Right lobe of liver (tissue), 4 donors: ENCODE data around the gene GSG1L.

Experiments used
- POLR2A ChIP-seq: fragments of 450-650 bp; IDR thresholded peaks from one replicate; pipeline ENCODE4 v1.6.1; 2017; ENCODE audit warnings: antibody characterized with exemption, mild to moderate bottlenecking
- TF ChIP-seq, protein P1 (sequence below), 4 donors: fragments of 200-600 bp in 3 of 4; fragments of 450-650 bp in 1 of 4; IDR thresholded peaks; one replicate each; pipeline versions ENCODE4 v1.5.1 to v1.8.0; 2016 to 2022; ENCODE audit warnings: antibody characterized with exemption in 4 of 4, mild to moderate bottlenecking in 2 of 4
- donor health status: DM: no; HTN: no; CAD: no.
- donor health status: DM: no; HTN: no; CAD: no.
- donor health status: DM: no; HTN: yes; CAD: no.

GRCh38 chr16:28033870-28034269 is 29.6 kb downstream of the GSG1L start:
- TF ChIP-seq, protein P1, sequence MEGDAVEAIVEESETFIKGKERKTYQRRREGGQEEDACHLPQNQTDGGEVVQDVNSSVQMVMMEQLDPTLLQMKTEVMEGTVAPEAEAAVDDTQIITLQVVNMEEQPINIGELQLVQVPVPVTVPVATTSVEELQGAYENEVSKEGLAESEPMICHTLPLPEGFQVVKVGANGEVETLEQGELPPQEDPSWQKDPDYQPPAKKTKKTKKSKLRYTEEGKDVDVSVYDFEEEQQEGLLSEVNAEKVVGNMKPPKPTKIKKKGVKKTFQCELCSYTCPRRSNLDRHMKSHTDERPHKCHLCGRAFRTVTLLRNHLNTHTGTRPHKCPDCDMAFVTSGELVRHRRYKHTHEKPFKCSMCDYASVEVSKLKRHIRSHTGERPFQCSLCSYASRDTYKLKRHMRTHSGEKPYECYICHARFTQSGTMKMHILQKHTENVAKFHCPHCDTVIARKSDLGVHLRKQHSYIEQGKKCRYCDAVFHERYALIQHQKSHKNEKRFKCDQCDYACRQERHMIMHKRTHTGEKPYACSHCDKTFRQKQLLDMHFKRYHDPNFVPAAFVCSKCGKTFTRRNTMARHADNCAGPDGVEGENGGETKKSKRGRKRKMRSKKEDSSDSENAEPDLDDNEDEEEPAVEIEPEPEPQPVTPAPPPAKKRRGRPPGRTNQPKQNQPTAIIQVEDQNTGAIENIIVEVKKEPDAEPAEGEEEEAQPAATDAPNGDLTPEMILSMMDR (IDR thresholded peaks at IDR 0.05), result no peak
- no peak for TF ChIP-seq POLR2A
